Middle frontal gyrus (tissue), 1 donor: ENCODE data around the gene COL5A3.
A peak's percentile ranks its signal among the peaks of the same experiment; 100 is the strongest.

Experiments
- DNase-seq: peaks from one replicate; pipeline ENCODE4 v3.0.0-alpha.2; 2015; ENCODE audit warnings: low spot score; ENCODE audit errors: extremely low spot score

The COL5A3 gene

DNA sequence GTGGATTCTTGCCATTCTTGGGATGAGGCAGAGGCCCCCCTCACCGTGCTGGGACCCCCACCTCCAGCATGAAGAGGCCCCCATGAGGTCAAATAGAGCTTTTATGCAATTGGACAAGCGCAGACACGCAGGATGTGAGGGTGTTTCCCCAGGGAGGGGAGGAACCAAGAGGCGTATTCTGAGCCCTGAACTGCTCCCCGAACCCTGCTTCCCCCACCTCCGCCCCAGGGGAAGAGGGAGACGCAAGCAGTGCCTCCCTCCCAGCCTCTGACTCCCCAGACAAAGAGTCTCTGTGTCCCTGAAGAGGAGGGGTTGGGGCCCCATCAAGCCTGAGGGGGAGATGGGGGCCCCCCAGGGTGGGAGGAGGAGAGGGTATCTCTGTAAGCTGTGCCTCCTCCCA lies 1.7 kb upstream of the COL5A3 start:
- no peak for DNase-seq

DNA sequence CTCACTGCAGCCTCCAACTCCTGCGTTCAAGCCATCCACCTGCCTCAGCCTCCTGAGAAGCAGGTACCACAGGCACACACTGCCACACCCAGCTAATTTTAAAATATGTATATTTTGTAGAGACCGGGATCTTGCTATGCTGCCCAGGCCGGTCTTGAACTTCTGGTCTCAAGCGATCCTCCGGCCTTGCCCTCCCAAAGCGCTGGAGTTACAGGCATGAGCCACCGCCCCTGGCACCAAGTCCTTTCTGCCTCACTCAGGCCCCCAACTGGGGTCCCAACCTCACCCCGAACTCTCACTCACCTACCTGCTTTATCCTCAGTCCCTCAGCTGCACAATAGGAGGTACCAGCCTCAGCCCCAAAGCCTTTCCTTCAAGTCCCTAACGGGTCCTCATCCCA lies 635 bp upstream of the COL5A3 start:
- DNase-seq, result no peak

DNA sequence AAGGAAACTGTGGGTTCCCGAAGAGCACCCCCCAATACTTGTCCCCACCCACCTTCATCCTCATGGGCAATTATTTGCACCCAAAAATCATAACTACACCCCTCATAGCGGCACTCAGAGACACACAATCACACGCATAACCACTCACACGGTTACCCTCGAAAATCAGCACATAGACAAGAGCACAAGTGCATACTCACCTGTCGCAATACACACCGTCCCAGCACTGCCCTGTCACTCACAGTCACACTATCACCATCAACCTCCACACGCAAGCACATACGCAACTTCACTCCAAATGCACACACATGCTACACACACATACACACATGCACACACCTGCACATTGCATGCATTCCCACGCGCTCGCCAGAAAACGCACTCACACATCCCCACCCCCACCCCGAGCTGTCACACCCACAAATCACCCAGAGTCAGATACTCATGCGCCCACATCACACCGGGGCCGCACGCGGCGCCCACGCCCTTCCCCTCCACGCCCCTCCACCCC lies 535 bp downstream of the COL5A3 start:
- DNase-seq, result no peak

DNA sequence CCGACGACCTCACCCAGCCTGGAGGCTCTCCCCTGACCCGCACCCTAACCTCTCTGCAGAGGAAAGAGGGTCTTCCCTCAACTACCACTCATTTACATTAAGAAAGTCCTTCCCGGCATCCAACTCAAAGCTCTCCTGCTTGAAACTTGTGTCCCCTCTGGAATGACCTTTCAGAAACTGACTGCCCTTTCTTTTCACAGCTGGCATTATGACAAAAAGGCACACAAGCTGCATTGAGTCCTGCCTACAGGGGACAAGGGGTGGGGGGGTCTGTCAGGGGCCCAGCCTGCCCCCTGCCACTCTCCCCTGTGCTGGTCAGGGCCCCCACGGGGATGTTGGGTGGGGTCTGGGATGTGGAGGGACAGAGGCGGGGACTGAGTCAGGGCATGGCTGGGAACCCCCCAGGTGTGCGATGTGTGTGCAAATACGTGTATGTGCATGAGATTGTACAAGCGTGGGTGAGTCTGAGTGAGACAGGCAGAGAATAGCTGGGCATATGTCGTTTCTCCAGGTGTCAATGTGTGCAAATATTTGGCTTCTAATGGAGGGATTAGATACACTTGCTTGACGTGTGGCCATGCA lies 2.0 kb downstream of the COL5A3 start:
- no peak for DNase-seq

GRCh38 chr19:10007371-10008183 lies 2.7 kb downstream of the COL5A3 start:
- DNase-seq, result no peak

- DNase-seq, result no peak
Observed at GRCh38 chr19:10006752-10007323, 3.5 kb downstream of the COL5A3 start.

DNA sequence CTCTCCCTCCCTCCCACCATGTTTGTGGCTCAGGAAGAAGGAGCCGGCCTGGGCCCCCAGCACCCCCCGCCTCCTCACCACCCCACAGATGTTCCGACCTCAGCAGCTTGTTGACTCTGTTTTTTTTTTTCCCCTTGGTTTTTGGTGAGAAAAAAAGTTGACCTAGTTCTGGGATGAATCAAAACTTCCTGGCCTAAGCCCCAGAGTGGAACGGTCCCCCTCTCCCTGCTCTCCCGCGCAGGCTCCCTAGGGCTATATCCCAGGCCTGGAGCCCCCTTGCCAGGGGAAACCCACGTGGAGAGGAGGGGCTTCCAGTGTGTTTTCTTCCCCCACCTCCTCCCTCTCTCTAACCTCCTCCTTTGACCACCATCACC lies 4.0 kb downstream of the COL5A3 start:
- no peak for DNase-seq

GRCh38 chr19:10005632-10006334 lies 4.5 kb downstream of the COL5A3 start:
- no peak for DNase-seq

DNA sequence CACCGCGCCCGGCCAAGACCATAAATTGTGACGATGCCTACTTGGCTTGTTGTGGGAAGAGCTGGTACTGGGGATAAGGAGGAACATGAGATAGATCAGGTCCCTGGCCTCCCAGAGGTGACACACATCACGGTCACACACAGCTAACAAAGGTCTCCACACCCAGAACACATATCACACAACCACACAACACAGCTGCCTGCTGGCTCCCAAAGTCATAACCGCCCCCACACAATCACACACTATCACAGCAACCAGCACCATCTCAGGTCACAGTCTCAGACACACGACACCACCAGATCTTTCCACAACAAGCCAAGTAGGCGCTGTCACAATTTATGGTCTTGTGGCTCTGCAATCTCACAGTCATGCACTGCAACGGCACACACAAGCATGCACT lies 5.7 kb downstream of the COL5A3 start:
- no peak for DNase-seq

DNA sequence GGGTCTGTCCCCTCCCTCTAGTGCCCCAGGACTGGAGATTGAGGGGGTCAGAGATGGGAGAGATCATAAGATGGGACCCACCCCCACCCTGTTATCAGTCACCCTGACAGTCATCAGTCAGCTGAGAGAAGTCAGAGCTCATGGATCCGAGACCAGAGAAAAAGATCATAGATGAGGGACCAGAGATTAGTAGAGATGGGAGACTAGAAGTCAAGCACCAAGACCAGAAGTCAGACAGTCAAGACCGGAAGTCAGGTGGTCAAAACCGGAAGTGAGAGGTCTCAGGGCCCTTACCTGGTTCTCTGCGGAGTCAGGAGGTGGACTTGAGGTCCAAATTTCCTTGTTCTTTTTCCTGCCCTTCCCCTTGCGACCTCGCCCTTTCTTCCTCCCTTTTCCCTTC lies 7.0 kb downstream of the COL5A3 start:
- DNase-seq, result no peak

GRCh38 chr19:10001899-10002298 lies 8.4 kb downstream of the COL5A3 start:
- DNase-seq, result no peak

DNA sequence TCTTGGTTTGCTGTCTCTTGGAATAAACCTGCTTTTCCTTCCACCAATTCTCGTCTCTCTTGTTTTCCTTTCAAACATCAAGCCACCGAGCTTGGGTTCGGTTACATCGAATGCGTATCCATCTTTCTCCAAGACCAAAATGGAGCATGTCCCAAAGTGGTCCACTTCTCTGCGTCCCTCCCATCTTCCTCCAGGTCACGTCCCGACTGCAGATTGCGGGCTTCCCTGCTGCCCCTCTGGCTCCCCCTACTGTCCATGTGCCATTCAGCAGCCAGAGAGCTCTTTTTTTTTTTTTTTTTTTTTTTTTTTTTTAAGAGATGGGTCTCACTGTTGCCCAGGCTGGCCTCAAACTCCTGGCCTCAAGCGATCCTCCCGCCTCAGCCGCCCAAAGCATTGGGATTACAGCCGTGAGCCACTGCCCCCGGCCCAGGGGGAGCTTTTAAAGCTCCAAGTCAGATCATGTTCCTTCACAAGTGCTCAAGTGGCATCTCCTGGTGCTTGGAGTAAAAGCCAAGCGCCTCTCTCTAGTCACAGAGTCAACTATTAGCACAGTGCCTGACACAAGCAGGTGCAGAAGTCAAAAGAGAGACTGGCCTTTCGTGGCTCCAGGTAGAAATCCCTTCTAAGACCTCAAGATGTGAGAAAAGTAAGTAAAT lies 10.0 kb downstream of the COL5A3 start:
- DNase-seq, result no peak

DNA sequence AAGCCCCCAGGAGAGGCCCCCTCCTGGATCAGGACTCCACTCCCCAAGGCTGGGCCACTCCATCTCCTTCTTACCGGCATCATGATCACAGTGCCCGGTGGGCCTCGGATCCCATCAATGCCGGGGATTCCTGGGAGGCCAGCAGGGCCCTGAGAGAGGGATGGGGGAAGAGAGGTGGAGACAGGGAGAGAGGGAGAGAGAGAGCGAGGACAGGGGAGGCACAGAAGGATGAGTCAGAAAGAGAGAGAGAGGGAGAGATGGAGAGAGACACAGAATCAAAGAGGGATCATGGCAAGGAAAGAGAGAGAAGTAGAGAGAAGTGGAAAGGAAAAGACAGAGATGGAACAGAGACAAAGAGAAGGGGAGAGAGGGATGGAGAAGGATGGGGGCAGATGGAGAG lies 13.8 kb downstream of the COL5A3 start:
- DNase-seq, result no peak

- no peak for DNase-seq
Observed at GRCh38 chr19:9995999-9996398, 14.3 kb downstream of the COL5A3 start.

DNA sequence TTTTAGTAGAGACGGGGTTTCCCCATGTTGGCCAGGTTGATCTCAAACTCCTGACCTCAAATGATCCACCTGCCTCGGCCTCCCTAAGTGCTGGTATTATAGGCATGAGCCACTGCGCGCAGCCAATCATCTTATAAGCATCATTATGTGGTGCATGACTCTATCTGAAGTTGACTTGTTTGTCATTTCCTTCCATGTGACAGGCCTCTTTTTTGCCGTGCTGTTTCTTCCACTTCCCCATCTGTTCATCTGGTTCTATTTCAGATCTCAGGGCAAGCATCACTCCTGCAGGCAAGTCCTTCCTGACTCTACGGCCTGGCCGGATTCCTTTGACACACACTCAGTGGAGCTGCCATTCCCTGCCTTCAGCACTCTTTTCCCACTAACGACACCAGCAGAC lies 15.2 kb downstream of the COL5A3 start:
- no peak for DNase-seq

DNA sequence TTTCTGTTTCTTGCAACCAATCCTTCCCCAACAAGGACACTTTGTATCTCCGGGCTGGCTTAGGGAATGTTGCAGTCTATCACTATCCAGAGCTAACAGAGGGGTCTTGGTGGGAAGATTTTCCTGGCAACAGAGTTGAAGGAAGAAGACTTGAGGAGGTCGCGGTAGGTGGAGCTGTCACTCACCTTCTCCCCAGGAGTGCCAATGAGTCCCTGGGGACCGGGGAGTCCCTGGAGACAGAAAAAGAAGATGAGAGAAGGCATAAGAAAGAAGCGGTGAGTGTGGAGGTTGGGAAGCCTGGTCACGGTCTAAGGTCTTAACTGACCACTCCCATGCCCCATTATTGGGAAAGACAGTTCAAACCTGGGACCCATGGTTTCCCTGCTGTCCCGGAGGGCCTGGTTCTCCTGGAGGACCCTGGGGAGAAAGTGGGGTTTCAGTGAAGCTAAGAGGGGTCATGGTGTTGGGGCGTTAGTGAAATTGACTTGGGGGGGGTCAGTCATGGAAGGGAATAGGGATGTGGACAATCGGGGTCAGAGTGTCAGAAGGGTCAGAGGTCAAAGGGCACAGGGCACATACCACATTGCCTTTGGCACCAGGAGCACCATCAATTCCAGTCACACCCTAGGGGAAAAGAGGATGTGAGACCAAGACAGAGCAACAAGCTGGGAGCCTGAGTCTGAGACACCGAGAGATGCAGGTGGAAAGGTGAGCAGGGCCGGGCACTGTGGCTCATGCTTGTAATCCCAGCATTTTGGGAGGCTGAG lies 18.7 kb downstream of the COL5A3 start:
- no peak for DNase-seq

GRCh38 chr19:9989504-9989903 lies 20.8 kb downstream of the COL5A3 start:
- no peak for DNase-seq

DNA sequence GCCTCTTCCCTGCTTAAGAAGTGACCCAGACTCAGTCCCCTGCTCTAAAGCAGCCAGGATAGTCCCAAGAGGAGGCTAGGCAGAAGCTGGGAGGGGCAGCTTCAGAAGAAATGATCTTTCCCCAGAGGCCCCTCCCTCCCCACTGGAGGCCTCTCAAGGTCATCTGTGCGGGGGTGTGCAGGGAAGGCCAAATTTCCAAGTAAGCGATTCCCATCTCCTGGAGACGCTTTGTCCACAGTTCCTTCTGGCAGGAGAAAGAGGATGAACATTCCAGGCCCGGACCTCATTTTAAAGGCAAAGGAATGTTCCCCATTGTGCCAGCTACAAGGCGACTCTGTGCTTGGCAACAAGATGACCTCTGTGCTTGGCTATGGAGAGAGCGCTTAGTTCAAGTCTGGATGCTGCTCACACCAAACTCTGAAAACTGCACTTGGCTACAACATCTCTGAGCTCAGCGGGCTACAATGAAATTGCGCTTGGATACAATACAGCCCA lies 23.5 kb downstream of the COL5A3 start:
- DNase-seq, result peak; percentile 22

DNA sequence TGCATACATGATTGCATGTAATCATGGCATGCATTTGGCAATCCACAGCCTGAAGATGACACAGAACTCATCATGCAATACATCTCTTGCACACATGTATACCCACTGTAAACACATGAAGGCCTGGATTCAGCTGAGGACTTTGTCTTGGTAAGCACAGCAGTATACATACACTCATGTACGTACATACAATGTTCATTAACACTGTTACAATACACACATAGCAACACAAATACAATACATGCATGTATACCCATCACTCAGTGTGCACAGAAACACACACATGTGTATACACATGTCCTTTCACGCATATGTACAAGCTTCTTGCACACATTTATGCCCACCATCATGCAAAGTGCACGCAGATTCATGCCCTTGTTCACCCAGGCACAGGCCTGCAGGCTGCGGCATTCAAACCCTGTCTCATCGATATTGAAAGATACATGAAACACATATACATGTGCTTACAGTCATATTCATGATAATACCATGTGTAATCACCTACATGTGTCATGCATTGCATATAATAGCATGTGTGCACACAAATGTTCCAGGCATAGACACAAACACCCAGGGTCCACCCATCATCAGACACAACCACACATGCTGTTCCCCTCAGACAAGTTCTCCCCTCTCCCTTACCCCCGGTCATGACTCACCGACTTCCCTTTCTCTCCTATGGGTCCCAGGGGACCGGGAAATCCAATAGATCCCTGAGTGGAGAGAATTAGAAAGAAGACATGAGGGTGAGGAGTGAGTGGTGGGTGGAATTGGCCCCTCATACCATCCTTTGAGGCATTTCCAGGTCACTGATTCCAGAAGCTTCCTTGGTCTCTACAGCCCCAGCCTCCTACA lies 28.7 kb downstream of the COL5A3 start:
- no peak for DNase-seq

DNA sequence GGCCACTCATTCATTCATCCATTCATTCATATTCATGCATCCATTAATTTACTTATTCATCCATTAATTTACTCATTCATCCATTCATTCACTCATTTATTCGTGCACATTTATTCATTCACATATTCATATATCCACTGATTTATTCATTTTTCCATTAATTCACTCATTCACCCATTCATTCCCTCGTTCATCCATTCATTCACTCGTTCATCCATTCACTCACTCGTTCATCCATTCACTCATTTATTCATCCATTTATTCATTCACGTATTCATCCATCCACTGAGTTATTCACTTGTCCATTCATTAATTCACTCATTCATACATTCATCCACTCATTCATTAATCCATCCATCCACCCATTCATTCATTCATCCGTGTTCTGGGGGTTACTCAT lies 38.2 kb downstream of the COL5A3 start:
- no peak for DNase-seq
